Cerebellar nuclear complex (tissue), 1 donor: Measurements from ENCODE around the gene MTHFD1.

Experiments
- DNase-seq, 2 experiments: peaks; one replicate each; lab custom pipeline; 2025; lab: John Stamatoyannopoulos, UW

MTHFD1 gene

DNA sequence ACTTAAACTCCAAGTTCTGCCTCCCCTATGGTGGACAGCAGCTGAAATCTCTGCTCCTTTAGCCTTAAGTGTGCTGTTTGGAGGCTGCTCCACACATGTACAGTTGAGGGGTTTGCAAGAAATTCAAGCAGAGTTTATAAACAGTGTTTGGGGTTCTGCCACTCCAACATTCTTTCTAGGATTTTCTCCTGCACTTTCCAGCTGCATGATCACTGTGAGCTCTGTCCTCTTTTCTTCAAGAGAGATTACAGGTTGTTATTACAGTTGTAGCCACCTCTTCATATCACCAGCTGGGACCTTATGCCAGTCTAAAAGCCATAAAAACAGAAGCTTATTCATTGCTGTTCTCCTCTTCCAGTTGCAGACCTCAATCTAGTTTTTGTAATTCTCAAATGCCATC, 107.1 kb downstream of the MTHFD1 start:
- DNase-seq, result no peak

DNA sequence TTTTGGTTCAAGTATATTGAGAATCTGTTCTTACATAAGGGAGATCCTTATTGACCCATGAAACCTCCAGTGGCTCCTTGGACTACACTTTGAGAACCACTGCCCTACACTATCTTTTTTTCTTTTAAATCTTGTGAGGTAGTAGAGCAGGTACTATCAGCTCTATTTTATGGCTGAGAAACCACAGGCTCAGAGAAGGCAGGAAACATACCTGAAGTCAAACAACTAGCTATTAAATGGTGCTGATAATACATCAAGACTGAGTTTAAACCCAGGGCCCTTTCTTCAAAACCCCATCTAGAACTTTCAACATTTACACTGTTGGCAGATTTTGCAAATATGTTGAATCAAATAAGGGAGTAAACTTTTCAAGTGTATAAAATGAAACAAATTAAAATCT, 108.6 kb downstream of the MTHFD1 start:
- no peak for DNase-seq

GRCh38 chr14:64500088-64500487, 111.9 kb downstream of the MTHFD1 start:
- DNase-seq, result no peak

- no peak for DNase-seq
These were observed 113.4 kb downstream of the MTHFD1 start for GRCh38 chr14:64501411-64502171.

- no peak for DNase-seq
These were observed 114.3 kb downstream of the MTHFD1 start for GRCh38 chr14:64502456-64502855.

DNA sequence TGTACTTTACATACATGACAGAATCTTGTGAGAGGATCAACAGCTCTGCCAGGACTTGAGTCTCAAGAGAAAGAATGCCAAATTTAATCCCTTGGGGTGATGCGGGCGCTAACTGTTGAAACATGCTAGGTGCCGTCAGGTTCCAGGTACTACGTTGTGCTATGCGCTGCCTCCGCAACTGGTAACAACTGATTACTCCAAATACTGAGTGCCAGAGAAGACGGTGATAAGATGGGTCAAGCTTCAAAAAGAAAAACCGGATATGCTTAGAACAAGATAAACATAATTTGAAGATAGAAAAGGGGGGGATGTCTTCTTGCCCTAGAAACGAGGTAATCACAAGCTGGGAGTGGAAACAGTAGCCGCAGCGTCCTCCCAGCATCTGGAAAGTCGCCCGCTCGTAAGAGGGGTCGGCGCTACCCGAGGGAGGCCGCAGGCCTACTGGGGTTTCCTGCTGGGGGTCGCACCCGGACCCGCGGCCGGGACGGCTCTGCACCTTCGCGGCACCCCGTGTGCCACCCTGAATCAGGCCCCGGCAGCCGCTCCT, 114.8 kb downstream of the MTHFD1 start:
- no peak for DNase-seq

- peak; percentile 30 to 41 for DNase-seq
These were observed 115.5 kb downstream of the MTHFD1 start, which contains the start of gene ZBTB25 for GRCh38 chr14:64503434-64504309. ZBTB25 (minus strand) TSS chr14:64503838; CDS start chr14:64490533, 13,305 bp downstream.

DNA sequence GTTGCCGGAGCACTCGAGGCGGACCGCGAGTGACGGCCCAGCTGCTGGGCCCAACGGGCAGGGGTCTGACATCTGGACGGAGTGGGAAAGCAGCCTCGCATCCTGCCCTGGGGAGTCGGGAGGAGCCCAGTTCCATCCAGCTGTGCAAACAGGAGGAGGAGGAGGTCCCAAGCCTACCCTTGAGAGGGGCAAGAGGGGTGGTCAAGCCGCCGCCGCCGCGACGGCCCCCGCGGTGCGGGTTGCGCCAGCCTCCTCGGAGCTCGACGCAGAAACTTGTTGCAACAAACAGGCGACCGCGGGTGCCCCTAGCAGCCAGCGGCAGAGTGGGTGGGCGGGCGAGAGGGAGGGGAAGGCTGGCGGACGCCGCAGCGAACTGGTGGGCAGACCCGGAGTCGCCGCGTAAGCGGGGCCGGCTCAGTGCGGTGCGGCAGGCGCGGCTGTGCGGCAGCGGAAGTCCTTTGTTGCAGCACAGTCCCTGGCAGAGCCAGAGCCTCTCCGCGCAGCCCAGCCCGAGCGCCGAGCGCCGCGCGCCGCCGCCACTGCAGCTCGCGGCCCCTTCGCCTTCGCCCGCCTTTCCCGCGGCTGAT, 116.2 kb downstream of the MTHFD1 start, which contains the start of gene ZBTB1:
Gene ZBTB1 (plus strand): TSS at position 461 of the 587 bp plus-strand sequence. CDS start 16,735 bp downstream, outside the sequence.
- peak in 1 of 2 experiments; percentile 19 for DNase-seq

- DNase-seq, result peak in 1 of 2 experiments; percentile 33
These were observed 117.0 kb downstream of the MTHFD1 start for GRCh38 chr14:64504897-64505794.

- DNase-seq, result no peak
These were observed 118.6 kb downstream of the MTHFD1 start for GRCh38 chr14:64506721-64507120.

- no peak for DNase-seq
These were observed 119.4 kb downstream of the MTHFD1 start for GRCh38 chr14:64507376-64508156.

- no peak for DNase-seq
These were observed 120.1 kb downstream of the MTHFD1 start for GRCh38 chr14:64508215-64508776.

- no peak for DNase-seq
These were observed 120.9 kb downstream of the MTHFD1 start for GRCh38 chr14:64509036-64509435.
